Thoracic aorta (tissue), 2 donors: ENCODE measurements around the gene ATG10. TPM values are rescaled to one million over a fixed set of nuclear protein-coding genes. Genes with fewer than 3 reads are reported as not detected.

ENCODE experiments used
- ATAC-seq: fragments of 150-250 bp; one replicate; pipeline ENCODE4 v1.8.0; 2017; ENCODE audit warnings: low read depth; ENCODE audit not compliant: insufficient number of reproducible peaks, low FRiP score
- DNase-seq: peaks from one replicate; pipeline ENCODE4 v3.0.0-alpha.2; 2020; ENCODE audit warnings: low spot score
- H3K27ac ChIP-seq, 2 donors: fragments of 200-600 bp; sonication (generic); 1 replicate in 1 of 2; 2 replicates in 1 of 2; pipeline ENCODE4 v1.5.1; 2016; ENCODE audit warnings: mild to moderate bottlenecking in 2 of 2, moderate library complexity in 2 of 2
- H3K27me3 ChIP-seq: fragments of 200-600 bp; sonication (generic); replicated peaks from 2 replicates; pipeline ENCODE4 v1.6.0; 2016; ENCODE audit warnings: mild to moderate bottlenecking; ENCODE audit not compliant: insufficient read depth
- H3K36me3 ChIP-seq: fragments of 200-600 bp; sonication (generic); one replicate; pipeline ENCODE4 v1.5.1; 2016
- H3K4me1 ChIP-seq, 2 donors: fragments of 200-600 bp; sonication (generic); 1 replicate in 1 of 2; 2 replicates in 1 of 2; pipeline versions ENCODE4 v1.5.1 to v1.6.0; 2016; ENCODE audit warnings: low read depth in 2 of 2, mild to moderate bottlenecking in 1 of 2; ENCODE audit not compliant: control insufficient read depth in 1 of 2
- H3K4me3 ChIP-seq: fragments of 200-600 bp; sonication (generic); 2 replicates; pipeline ENCODE4 v1.5.1; 2016; ENCODE audit warnings: mild to moderate bottlenecking
- H3K9me3 ChIP-seq: fragments of 200-600 bp; sonication (generic); 2 replicates; pipeline ENCODE4 v1.5.1; 2016
- total RNA-seq, 2 donors: library from RNA; depleted of rRNA; stranded (reverse); fragments of >200 nt; gene quantifications; one replicate each; pipeline versions ENCODE4 v1.1.0 to v1.2.3, GENCODE V29; 2016
- TF ChIP-seq, protein P1 (sequence below): fragments of 200-600 bp; sonication (generic); IDR thresholded peaks from one replicate; pipeline ENCODE4 v1.5.1; 2019; ENCODE audit warnings: antibody characterized with exemption

The ATG10 gene
- total RNA-seq, 2 donors from 2014 or later: 5.7 to 9.9 TPM

DNA sequence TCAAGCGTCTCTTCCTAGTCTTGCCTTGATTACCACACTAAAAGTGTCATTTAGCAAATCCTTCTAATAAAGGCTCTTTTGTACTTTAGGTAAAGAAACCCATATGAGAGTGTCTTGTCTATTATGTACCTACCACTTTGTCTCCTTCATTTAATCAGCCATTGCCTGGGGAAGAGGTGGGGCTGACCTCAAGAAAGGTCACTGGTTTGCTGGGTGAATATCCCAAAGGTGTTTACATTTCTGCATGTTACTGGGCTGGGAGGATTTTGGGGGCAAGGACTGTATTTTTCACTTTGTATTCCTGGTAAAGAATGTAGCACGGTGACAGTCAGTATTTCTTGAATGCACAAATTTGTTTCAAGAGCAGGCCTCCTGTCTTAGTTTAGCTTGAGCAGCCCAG lies 318.2 kb downstream of the ATG10 start:
- TF ChIP-seq, protein P1, sequence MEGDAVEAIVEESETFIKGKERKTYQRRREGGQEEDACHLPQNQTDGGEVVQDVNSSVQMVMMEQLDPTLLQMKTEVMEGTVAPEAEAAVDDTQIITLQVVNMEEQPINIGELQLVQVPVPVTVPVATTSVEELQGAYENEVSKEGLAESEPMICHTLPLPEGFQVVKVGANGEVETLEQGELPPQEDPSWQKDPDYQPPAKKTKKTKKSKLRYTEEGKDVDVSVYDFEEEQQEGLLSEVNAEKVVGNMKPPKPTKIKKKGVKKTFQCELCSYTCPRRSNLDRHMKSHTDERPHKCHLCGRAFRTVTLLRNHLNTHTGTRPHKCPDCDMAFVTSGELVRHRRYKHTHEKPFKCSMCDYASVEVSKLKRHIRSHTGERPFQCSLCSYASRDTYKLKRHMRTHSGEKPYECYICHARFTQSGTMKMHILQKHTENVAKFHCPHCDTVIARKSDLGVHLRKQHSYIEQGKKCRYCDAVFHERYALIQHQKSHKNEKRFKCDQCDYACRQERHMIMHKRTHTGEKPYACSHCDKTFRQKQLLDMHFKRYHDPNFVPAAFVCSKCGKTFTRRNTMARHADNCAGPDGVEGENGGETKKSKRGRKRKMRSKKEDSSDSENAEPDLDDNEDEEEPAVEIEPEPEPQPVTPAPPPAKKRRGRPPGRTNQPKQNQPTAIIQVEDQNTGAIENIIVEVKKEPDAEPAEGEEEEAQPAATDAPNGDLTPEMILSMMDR: no peak
- Histone ChIP-seq H3K27ac (no peak overlapping the region), H3K27me3 (no peaks in the 10 kb centered on the region), H3K4me3 (no peak overlapping the region), H3K4me1 (no peaks in the 10 kb centered on the region), H3K9me3 (no peaks in the 10 kb centered on the region), H3K36me3 (no peaks in the 10 kb centered on the region)
- ATAC-seq: no peak
- no peak for DNase-seq

DNA sequence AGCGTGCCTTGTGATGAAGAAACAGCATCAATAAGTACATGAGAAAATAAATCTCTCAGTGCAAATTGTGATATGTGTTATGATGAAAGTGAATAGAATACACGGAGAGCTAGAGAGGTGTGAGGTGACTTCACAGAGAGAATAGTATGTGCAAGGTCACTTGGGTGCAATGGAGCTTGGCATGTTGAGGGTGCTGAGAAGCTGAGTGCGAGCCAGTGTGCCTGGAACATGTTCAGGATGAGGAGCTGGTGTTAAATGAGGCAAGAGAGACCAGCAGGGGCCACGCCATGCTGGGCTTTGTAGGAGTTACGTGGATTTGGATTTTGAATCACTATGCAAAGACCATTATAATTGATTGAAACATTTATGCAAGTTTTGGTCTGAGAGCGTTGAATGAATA lies 319.1 kb downstream of the ATG10 start:
- DNase-seq (no peak), ATAC-seq (no peak)
- H3K27me3 ChIP-seq: no peaks in the 10 kb centered on the region
- H3K9me3 ChIP-seq: no peaks in the 10 kb centered on the region
- H3K27ac ChIP-seq: no peak overlapping the region
- TF ChIP-seq, protein P1: no peak
- no peaks in the 10 kb centered on the region for H3K36me3 ChIP-seq
- H3K4me1 ChIP-seq: no peaks in the 10 kb centered on the region
- no peak overlapping the region for H3K4me3 ChIP-seq

- no peak for ATAC-seq
- H3K4me3 ChIP-seq: no peak overlapping the region
Measured at GRCh38 chr5:82291420-82291819, 319.6 kb downstream of the ATG10 start.

DNA sequence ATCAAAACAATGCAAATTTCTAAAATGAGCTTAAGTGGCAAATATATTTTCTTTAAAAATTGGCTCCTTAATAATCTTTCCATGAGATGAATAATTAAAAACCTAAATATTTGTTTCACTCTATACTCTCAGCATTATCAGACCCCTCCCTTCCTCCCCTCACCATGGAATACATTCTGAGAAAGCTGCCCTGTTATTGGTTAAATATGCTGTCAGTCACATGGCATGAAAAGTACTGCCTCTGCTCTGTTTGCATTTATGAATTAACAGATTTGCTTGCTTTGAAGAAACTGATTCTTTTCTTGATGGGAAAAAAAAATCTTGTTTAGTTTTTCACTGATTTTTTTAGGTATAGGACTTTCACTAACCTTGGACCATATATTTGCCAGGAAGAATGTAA lies 323.3 kb downstream of the ATG10 start:
- ATAC-seq (no peak), DNase-seq (no peak)
- H3K9me3 ChIP-seq: no peaks in the 10 kb centered on the region
- no peaks in the 10 kb centered on the region for H3K27me3 ChIP-seq
- H3K27ac ChIP-seq: no peak overlapping the region
- TF ChIP-seq, protein P1: no peak
- H3K4me1 ChIP-seq: no peaks in the 10 kb centered on the region
- no peaks in the 10 kb centered on the region for H3K36me3 ChIP-seq
- H3K4me3 ChIP-seq: no peak overlapping the region

More at GRCh38 chr5:82291420-82291819, 319.6 kb downstream of the ATG10 start:
- Histone ChIP-seq H3K4me1 (no peaks in the 10 kb centered on the region), H3K36me3 (no peaks in the 10 kb centered on the region), H3K27me3 (no peaks in the 10 kb centered on the region), H3K9me3 (no peaks in the 10 kb centered on the region), H3K27ac (no peak overlapping the region)
- DNase-seq: no peak
- TF ChIP-seq, protein P1: no peak

DNA sequence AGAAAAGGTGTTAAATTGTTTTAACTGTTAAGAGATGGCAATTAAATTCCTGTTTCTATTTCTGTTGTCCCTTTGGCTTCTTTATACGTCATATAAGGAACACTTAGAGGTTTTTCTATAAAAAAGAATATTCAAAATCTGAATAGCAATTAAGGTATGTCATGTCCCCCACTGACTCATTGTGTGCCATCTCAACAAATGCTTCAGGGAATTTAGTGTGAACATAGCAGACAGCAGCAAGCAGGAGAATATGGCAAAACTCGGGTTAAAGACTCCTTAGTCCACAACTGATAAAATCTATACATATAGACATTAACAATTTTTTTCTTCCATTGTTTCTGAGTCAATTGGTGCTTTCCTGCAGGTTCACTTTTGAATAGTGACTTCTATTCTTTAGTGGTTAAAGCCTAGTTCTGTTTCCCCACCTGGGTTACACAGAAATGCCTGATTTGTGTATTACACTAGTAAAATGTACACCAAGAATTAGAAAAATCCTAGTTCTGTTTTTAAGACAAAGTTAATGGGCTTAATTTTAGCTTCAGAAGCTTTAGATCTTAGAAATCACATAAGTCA lies 324.2 kb downstream of the ATG10 start:
- no peaks in the 10 kb centered on the region for H3K4me1 ChIP-seq
- H3K9me3 ChIP-seq: no peaks in the 10 kb centered on the region
- H3K4me3 ChIP-seq: no peak overlapping the region
- DNase-seq: no peak
- ATAC-seq: no peak
- H3K27ac ChIP-seq: no peak overlapping the region
- H3K36me3 ChIP-seq: no peaks in the 10 kb centered on the region
- TF ChIP-seq, protein P1: no peak
- H3K27me3 ChIP-seq: no peaks in the 10 kb centered on the region
